Smooth muscle cell (in vitro differentiated cells): ENCODE data around the gene ANKRD29. TPM values are rescaled to one million over a fixed set of nuclear protein-coding genes. Genes with fewer than 3 reads are reported as not detected.

Source experiments
- DNase-seq: peaks from one replicate; lab custom pipeline; 2025; ENCODE audit not compliant: unreplicated experiment; lab: John Stamatoyannopoulos, UW
- H2AFZ ChIP-seq: fragments of 200-600 bp; sonication (generic); 2 replicates; pipeline ENCODE4 v1.6.0; 2016; ENCODE audit warnings: antibody characterized with exemption, low read depth, mild to moderate bottlenecking
- H3F3A ChIP-seq: fragments of 200-600 bp; sonication (generic); 2 replicates; pipeline ENCODE4 v1.6.0; 2017; ENCODE audit warnings: antibody characterized with exemption, low read depth
- H3K27ac ChIP-seq: fragments of 200-600 bp; sonication (generic); 2 replicates; pipeline ENCODE4 v1.5.1; 2016; ENCODE audit warnings: low read depth, mild to moderate bottlenecking
- H3K27me3 ChIP-seq: fragments of 200-600 bp; sonication (generic); 2 replicates; pipeline ENCODE4 v1.6.1; 2016; ENCODE audit warnings: low read depth, mild to moderate bottlenecking
- H3K36me3 ChIP-seq: fragments of 200-600 bp; sonication (generic); 2 replicates; pipeline ENCODE4 v1.5.1; 2016; ENCODE audit warnings: low read depth
- H3K4me1 ChIP-seq: fragments of 200-600 bp; sonication (generic); 2 replicates; pipeline ENCODE4 v1.5.1; 2016; ENCODE audit warnings: low read depth
- H3K4me2 ChIP-seq: fragments of 200-600 bp; sonication (generic); 2 replicates; pipeline ENCODE4 v1.6.0; 2016; ENCODE audit warnings: mild to moderate bottlenecking
- H3K4me3 ChIP-seq: fragments of 200-600 bp; sonication (generic); 2 replicates; pipeline ENCODE4 v1.5.1; 2016; ENCODE audit warnings: mild to moderate bottlenecking
- H3K79me2 ChIP-seq: fragments of 200-600 bp; sonication (generic); 2 replicates; pipeline ENCODE4 v1.6.0; 2016; ENCODE audit warnings: low read depth, mild to moderate bottlenecking
- H3K9ac ChIP-seq: fragments of 200-600 bp; sonication (generic); 2 replicates; pipeline ENCODE4 v1.6.0; 2016; ENCODE audit warnings: low read depth
- H3K9me3 ChIP-seq: fragments of 200-600 bp; sonication (generic); replicated peaks from 2 replicates; pipeline ENCODE4 v1.5.1; 2016; ENCODE audit warnings: low read depth
- H4K20me1 ChIP-seq: fragments of 200-600 bp; sonication (generic); 2 replicates; pipeline ENCODE4 v1.6.0; 2016; ENCODE audit warnings: low read depth
- WGBS: methylation state at CpG from one replicate; pipeline ENCODE4 v1.1.7; 2016; ENCODE audit warnings: low lambda C conversion rate; 5-methylcytosine and 5-hydroxymethylcytosine counted together
- polyA plus RNA-seq: library from polyadenylated mRNA; unstranded; fragments of >200 nt; fragmentation: Nextera tagmentation; extraction: Ambion mirVana; gene quantifications from 2 replicates; pipeline ENCODE4 v1.2.1, GENCODE V29; 2016
- total RNA-seq: library from RNA; depleted of rRNA; stranded (reverse); fragments of >200 nt; gene quantifications from 2 replicates; pipeline ENCODE4 v1.2.3, GENCODE V29; 2014
- TF ChIP-seq, protein P1 (sequence below): fragments of 200-600 bp; sonication (generic); IDR thresholded peaks from 2 replicates; pipeline ENCODE4 v1.5.1; 2017; ENCODE audit warnings: borderline replicate concordance, mild to moderate bottlenecking, antibody characterized with exemption; ENCODE audit not compliant: insufficient read depth, poor library complexity, severe bottlenecking

Gene ANKRD29
- total and polyA plus RNA-seq, 2 experiments from 2014 or later: 0.36 TPM; not detected in 1

DNA sequence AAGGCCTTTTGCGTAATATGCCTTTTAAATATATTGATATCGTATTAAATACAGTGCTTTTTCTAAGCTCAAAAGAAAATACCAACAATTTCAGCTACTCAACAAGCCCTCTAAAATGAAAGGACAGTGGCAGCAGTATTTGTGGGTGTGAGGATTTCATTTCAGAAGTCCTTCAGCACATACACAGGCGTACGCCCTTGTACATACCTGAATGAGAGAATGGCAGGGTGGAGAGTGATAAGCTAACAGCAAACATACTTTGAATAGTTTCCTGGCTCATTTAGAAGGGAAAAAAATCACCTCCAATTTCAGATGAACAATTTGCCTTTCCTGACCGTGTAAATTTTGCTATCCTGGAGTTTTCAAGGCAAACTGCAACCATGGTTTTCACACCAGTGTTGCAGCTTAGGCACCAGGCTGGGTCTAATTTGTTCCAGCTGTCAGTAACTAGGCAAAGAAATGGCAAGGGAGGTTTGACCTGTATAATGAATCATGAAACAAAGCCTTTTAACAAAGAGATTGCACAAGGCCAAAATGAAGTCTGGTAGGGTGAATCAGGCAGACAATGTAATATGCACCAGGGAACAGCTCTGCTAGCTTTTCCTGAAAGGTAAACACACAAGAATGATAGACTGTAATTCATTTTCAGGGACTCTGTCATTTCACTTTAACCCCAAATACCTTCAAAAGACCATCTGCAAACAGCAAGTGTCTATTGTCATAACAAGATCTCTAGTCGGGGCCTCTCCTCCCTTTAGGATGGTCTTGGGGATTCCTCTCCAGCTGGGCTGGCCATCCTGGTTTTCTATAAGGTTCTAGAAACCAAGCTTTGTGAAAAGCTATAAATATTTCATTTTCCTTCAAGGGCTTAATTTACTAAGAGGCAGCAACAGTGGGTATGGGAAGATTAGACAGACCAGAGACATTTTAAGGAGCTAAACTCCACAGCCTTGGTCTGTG lies 11.5 kb downstream of the ANKRD29 start:
- no peaks in the 10 kb centered on the region for H3K36me3 ChIP-seq
- H3K79me2 ChIP-seq: no peaks in the 10 kb centered on the region
- no peak overlapping the region for H3K4me2 ChIP-seq
- 87% methylated on average over 6 of the region's 6 CpGs for WGBS
- H3F3A ChIP-seq: no peaks in the 10 kb centered on the region
- H4K20me1 ChIP-seq: no peaks in the 10 kb centered on the region
- H3K27ac ChIP-seq: no peak overlapping the region
- H3K9me3 ChIP-seq: no peaks in the 10 kb centered on the region
- H2AFZ ChIP-seq: no peak overlapping the region
- no peaks in the 10 kb centered on the region for H3K4me1 ChIP-seq
- H3K4me3 ChIP-seq: no peak overlapping the region
- TF ChIP-seq, protein P1, sequence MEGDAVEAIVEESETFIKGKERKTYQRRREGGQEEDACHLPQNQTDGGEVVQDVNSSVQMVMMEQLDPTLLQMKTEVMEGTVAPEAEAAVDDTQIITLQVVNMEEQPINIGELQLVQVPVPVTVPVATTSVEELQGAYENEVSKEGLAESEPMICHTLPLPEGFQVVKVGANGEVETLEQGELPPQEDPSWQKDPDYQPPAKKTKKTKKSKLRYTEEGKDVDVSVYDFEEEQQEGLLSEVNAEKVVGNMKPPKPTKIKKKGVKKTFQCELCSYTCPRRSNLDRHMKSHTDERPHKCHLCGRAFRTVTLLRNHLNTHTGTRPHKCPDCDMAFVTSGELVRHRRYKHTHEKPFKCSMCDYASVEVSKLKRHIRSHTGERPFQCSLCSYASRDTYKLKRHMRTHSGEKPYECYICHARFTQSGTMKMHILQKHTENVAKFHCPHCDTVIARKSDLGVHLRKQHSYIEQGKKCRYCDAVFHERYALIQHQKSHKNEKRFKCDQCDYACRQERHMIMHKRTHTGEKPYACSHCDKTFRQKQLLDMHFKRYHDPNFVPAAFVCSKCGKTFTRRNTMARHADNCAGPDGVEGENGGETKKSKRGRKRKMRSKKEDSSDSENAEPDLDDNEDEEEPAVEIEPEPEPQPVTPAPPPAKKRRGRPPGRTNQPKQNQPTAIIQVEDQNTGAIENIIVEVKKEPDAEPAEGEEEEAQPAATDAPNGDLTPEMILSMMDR: no peak
- DNase-seq: no peak
- H3K9ac ChIP-seq: no peak overlapping the region
- peaks cover 4% of the 10 kb centered on the region for H3K27me3 ChIP-seq

DNA sequence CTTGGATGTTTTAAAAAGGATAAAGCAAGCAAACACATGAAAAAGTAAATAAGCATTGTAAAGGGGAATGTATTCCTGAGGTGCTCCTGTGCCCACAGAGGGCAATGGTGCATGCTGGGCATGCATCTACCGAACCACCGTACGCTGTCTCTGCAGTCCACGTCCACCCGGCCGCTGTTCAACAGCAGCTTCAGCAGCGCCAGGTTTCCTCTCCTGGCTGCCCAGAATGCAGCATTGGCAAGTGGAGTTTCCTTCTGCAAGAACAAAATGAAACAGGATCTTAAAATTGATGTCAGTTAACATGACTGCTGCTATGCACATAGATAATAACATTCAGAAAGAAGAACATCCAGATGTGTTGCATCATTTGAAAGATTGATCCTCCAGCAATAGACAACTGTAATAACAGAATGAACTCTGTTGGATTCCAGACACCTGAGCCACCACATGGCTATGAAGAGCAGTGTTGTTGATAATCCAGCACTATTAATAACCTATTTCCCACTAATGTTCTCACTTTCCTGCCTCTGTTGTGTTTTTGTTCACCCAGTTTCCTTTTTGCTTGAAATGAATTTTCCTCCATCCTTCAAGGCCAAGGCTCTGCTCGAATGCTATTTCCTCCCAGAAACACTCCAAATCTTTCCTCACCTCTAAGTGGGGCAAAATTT lies 13.6 kb downstream of the ANKRD29 start:
- Histone ChIP-seq H2AFZ (no peak overlapping the region), H3K4me2 (no peak overlapping the region), H3K9me3 (no peaks in the 10 kb centered on the region), H3K4me1 (no peaks in the 10 kb centered on the region), H3K36me3 (no peaks in the 10 kb centered on the region), H3K27me3 (peaks cover 4% of the 10 kb centered on the region), H3K79me2 (no peaks in the 10 kb centered on the region), H3K27ac (no peak overlapping the region), H3K4me3 (no peak overlapping the region), H3F3A (no peaks in the 10 kb centered on the region), H4K20me1 (no peaks in the 10 kb centered on the region), H3K9ac (no peak overlapping the region)
- TF ChIP-seq, protein P1: no peak
- DNase-seq: no peak
- 94% methylated on average over 8 of the region's 8 CpGs for WGBS

GRCh38 chr18:23648456-23648855 lies 14.3 kb downstream of the ANKRD29 start:
- H4K20me1 ChIP-seq: no peaks in the 10 kb centered on the region
- H3K36me3 ChIP-seq: no peaks in the 10 kb centered on the region
- no peaks in the 10 kb centered on the region for H3K79me2 ChIP-seq
- no peak for DNase-seq
- H3K4me3 ChIP-seq: no peak overlapping the region
- TF ChIP-seq, protein P1: no peak
- H3K4me1 ChIP-seq: no peaks in the 10 kb centered on the region
- no peaks in the 10 kb centered on the region for H3F3A ChIP-seq
- peaks cover 4% of the 10 kb centered on the region for H3K27me3 ChIP-seq
- no peaks in the 10 kb centered on the region for H3K9me3 ChIP-seq
- no peak overlapping the region for H2AFZ ChIP-seq
- no peak overlapping the region for H3K27ac ChIP-seq
- no peak overlapping the region for H3K4me2 ChIP-seq
- H3K9ac ChIP-seq: no peak overlapping the region
- 96% methylated on average over 3 of the region's 3 CpGs for WGBS
